ENCODE data around the gene POP4. TPM values are rescaled to one million over a fixed set of nuclear protein-coding genes. Genes with fewer than 3 reads are reported as not detected.

POP4 gene
- total RNA-seq, 4 donors from 2014 or later: 52.8 to 73.5 (median 71.5) TPM

GRCh38 chr19:29590278-29590677 lies 15.8 kb upstream of the POP4 start:
- Histone ChIP-seq H3K4me3 (no peak overlapping the region), H3K27me3 (peaks cover 0 to 76% (median 5%) of the 10 kb centered on the region in 4 donors), H3K4me1 (no peaks in the 10 kb centered on the region), H3K27ac (replicated peaks in 1 of 4) (no peak overlapping the region), H3K9me3 (no peaks in the 10 kb centered on the region), H3K36me3 (no peaks in the 10 kb centered on the region)
- no peak for DNase-seq (ENCODE audit: extremely low spot score)
- WGBS: 63% methylated on average over 1 of the region's 5 CpGs
- intact Hi-C loops (cut with DNase I): no loop called here
- TF ChIP-seq POLR2A (IDR thresholded peaks at IDR 0.05; ENCODE audit: low read depth) (no peak), CTCF (IDR thresholded peaks at IDR 0.05) (no peak), POLR2AphosphoS5 (IDR thresholded peaks at IDR 0.05) (no peak), EP300 (IDR thresholded peaks at IDR 0.05) (no peak)

GRCh38 chr19:29591670-29592069 lies 14.4 kb upstream of the POP4 start:
- intact Hi-C loops (cut with DNase I): no loop called here
- TF ChIP-seq POLR2A (IDR thresholded peaks at IDR 0.05; ENCODE audit: low read depth): no peak
- no peak for TF ChIP-seq POLR2AphosphoS5 (IDR thresholded peaks at IDR 0.05)
- no peak for TF ChIP-seq CTCF (IDR thresholded peaks at IDR 0.05)
- TF ChIP-seq EP300 (IDR thresholded peaks at IDR 0.05): no peak
- Histone ChIP-seq H3K36me3 (no peaks in the 10 kb centered on the region), H3K4me1 (no peaks in the 10 kb centered on the region), H3K27me3 (peaks cover 0 to 85% (median 15%) of the 10 kb centered on the region in 4 donors), H3K4me3 (no peak overlapping the region), H3K9me3 (no peaks in the 10 kb centered on the region), H3K27ac (replicated peaks in 1 of 4) (no peak overlapping the region)
- DNase-seq (ENCODE audit: extremely low spot score): no peak
- WGBS: 83% methylated on average over 1 of the region's 3 CpGs

GRCh38 chr19:29593869-29594268 lies 12.2 kb upstream of the POP4 start:
- no peaks in the 10 kb centered on the region for H3K36me3 ChIP-seq
- DNase-seq (ENCODE audit: extremely low spot score): no peak
- TF ChIP-seq EP300 (IDR thresholded peaks at IDR 0.05) (no peak), POLR2AphosphoS5 (IDR thresholded peaks at IDR 0.05) (no peak), POLR2A (IDR thresholded peaks at IDR 0.05; ENCODE audit: low read depth) (no peak), CTCF (IDR thresholded peaks at IDR 0.05) (no peak)
- no peaks in the 10 kb centered on the region for H3K4me1 ChIP-seq
- H3K4me3 ChIP-seq: no peak overlapping the region
- H3K27me3 ChIP-seq: peaks cover 0 to 89% (median 15%) of the 10 kb centered on the region in 4 donors
- no peaks in the 10 kb centered on the region for H3K9me3 ChIP-seq
- no peak overlapping the region for H3K27ac ChIP-seq (replicated peaks in 1 of 4)
- 72% methylated on average over 6 of the region's 6 CpGs for WGBS
- intact Hi-C loops (cut with DNase I): no loop called here

GRCh38 chr19:29596080-29596727 lies 9.9 kb upstream of the POP4 start:
- 29% methylated on average over 8 of the region's 10 CpGs for WGBS
- DNase-seq (ENCODE audit: extremely low spot score): no peak
- no peaks in the 10 kb centered on the region for H3K36me3 ChIP-seq
- no peak overlapping the region for H3K27ac ChIP-seq (replicated peaks in 1 of 4)
- H3K4me3 ChIP-seq: no peak overlapping the region
- no peak for TF ChIP-seq POLR2AphosphoS5 (IDR thresholded peaks at IDR 0.05)
- no peaks in the 10 kb centered on the region for H3K9me3 ChIP-seq
- H3K27me3 ChIP-seq: peaks cover 0 to 71% (median 15%) of the 10 kb centered on the region in 4 donors
- intact Hi-C loops (cut with DNase I): no loop called here
- no peaks in the 10 kb centered on the region for H3K4me1 ChIP-seq

GRCh38 chr19:29596885-29597525 lies 9.1 kb upstream of the POP4 start:
- intact Hi-C loops (cut with DNase I): no loop called here
- Histone ChIP-seq H3K9me3 (no peaks in the 10 kb centered on the region), H3K27ac (replicated peaks in 1 of 4) (no peak overlapping the region), H3K4me3 (no peak overlapping the region), H3K4me1 (no peaks in the 10 kb centered on the region), H3K36me3 (no peaks in the 10 kb centered on the region), H3K27me3 (peaks cover 0 to 63% (median 15%) of the 10 kb centered on the region in 4 donors)
- no peak for TF ChIP-seq CTCF (IDR thresholded peaks at IDR 0.05)
- TF ChIP-seq POLR2AphosphoS5 (IDR thresholded peaks at IDR 0.05): no peak
- no peak for TF ChIP-seq EP300 (IDR thresholded peaks at IDR 0.05)
- TF ChIP-seq POLR2A (IDR thresholded peaks at IDR 0.05; ENCODE audit: low read depth): no peak
- DNase-seq (ENCODE audit: extremely low spot score): no peak
- 16% methylated on average over 9 of the region's 9 CpGs for WGBS

All from esophagus muscularis mucosa (tissue), 4 donors.